HepG2 (cell line): ENCODE measurements around the gene ST6GALNAC6. TPM values are rescaled to one million over a fixed set of nuclear protein-coding genes. Genes with fewer than 3 reads are reported as not detected.
A peak's percentile ranks its signal among the peaks of the same experiment; 100 is the strongest.

Experiments
- BRF2 ChIP-seq: sonication (generic); formaldehyde crosslinking; IDR thresholded peaks from 2 replicates; pipeline ENCODE4 v1.8.1; 2022; ENCODE audit warnings: mild to moderate bottlenecking, missing genetic modification reagents
- ELF3 ChIP-seq: IDR thresholded peaks from 2 replicates; pipeline ENCODE4 v1.6.1; 2016; ENCODE audit warnings: missing genetic modification reagents, missing compliant biosample characterization
- HCFC1 ChIP-seq: fragments of 150-350 bp; IDR thresholded peaks from 2 replicates; pipeline ENCODE4 v1.6.1; 2014; ENCODE audit warnings: low read depth, low read length
- KAT7 ChIP-seq: IDR thresholded peaks from 2 replicates; pipeline ENCODE4 v1.6.1; 2018; ENCODE audit warnings: borderline replicate concordance, missing compliant biosample characterization
- PLRG1 ChIP-seq: fragments of 450-650 bp; conservative IDR thresholded peaks from 2 replicates; pipeline ENCODE4 v1.6.1; 2016
- RARA ChIP-seq: IDR thresholded peaks from 2 replicates; pipeline ENCODE4 v1.6.1; 2016; ENCODE audit warnings: missing genetic modification reagents, missing compliant biosample characterization
- TARDBP ChIP-seq: sonication (generic); formaldehyde crosslinking; IDR thresholded peaks from 2 replicates; pipeline ENCODE4 v1.8.0; 2022; ENCODE audit warnings: mild to moderate bottlenecking, missing genetic modification reagents
- ZNF772 ChIP-seq: sonication (generic); formaldehyde crosslinking; IDR thresholded peaks from 2 replicates; pipeline ENCODE4 v1.5.0; 2020; ENCODE audit warnings: mild to moderate bottlenecking, missing genetic modification reagents
- polyA plus RNA-seq, 8 experiments: library from polyadenylated mRNA; depleted of rRNA in 3 of 8; stranded (reverse) in 7 of 8; unstranded in 1 of 8; fragments of >200 nt; fragmentation: Illumina TruSeq in 4 of 8; extraction: Trizol in 4 of 8; gene quantifications; 2 replicates each; pipeline versions ENCODE4 v1.2.1 to v1.2.3, GENCODE V29; 2011 to 2016; ENCODE audit warnings: low read depth in 4 of 8, missing spikeins in 1 of 8, mixed read lengths in 1 of 8; ENCODE audit not compliant: insufficient read depth in 1 of 8
- total RNA-seq, 5 experiments: library from RNA; depleted of rRNA; stranded (reverse); fragments of >200 nt; fragmentation: Illumina TruSeq; extraction: Trizol; gene quantifications; 2 replicates each; pipeline ENCODE4 v1.2.3, GENCODE V29; 2016; ENCODE audit warnings: low read depth in 1 of 5
- TF ChIP-seq, protein P1 (sequence below): sonication (generic); formaldehyde crosslinking; IDR thresholded peaks from 2 replicates; pipeline ENCODE4 v1.5.0; 2020; ENCODE audit warnings: mild to moderate bottlenecking, missing genetic modification reagents
- TF ChIP-seq, protein P2 (sequence below): sonication (generic); formaldehyde crosslinking; IDR thresholded peaks from 2 replicates; pipeline ENCODE4 v1.5.0; 2020; ENCODE audit warnings: missing genetic modification reagents

The ST6GALNAC6 gene
- total and polyA plus RNA-seq, 2 of the 13 experiments (the other 11 are each of a cell fraction or from before 2014, with no cell fraction given), result 18.5 to 65.4 TPM

DNA sequence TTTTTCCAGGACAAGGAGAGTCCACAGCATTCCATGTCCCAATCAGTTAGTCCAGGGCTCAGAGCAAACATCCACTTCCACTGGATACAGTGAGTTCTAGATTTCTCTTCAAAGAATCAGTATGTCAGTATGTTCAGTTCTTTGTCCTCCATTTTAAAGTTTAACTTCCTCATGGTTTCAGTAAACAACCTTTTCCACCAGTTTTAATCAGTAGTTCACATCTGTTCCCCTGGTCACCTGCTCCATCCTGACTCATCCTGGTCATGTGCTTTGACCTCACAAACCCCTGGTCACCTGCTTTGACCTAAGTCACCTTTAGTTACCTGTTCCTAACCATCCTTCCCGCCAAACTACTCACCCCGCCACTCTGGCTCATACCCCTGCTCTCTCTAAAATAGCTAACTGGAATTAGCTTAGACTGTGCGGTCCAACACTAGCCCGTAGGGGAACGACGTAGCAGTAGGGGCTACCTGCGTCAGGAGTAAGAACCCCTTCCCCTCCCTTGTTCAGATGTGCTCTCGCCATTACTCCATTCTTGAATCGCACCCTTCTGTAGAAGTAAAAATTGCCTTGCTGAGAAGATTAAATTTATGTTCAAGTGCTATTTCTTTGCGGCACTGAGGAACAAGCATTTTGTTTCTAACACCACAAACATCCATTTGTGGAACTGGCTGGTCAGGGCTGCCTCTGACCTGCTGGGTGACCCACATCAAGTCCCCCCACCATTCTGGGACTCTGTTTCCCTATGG lies 50.5 kb downstream of the ST6GALNAC6 start (continued):
- TF ChIP-seq, protein P1, sequence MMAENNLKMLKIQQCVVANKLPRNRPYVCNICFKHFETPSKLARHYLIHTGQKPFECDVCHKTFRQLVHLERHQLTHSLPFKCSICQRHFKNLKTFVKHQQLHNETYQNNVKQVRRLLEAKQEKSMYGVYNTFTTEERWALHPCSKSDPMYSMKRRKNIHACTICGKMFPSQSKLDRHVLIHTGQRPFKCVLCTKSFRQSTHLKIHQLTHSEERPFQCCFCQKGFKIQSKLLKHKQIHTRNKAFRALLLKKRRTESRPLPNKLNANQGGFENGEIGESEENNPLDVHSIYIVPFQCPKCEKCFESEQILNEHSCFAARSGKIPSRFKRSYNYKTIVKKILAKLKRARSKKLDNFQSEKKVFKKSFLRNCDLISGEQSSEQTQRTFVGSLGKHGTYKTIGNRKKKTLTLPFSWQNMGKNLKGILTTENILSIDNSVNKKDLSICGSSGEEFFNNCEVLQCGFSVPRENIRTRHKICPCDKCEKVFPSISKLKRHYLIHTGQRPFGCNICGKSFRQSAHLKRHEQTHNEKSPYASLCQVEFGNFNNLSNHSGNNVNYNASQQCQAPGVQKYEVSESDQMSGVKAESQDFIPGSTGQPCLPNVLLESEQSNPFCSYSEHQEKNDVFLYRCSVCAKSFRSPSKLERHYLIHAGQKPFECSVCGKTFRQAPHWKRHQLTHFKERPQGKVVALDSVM, result no peak
- 0 out of 2 replicates have a peak, but pooled peaks have one; percentile 28 for TF ChIP-seq TARDBP
- TF ChIP-seq ZNF772 (CRISPR knock-in tag), result 0 out of 2 replicates have a peak, but pooled peaks have one; percentile 45
- no peak for TF ChIP-seq KAT7 (CRISPR knock-in tag)
- TF ChIP-seq RARA, result peak; percentile 82
- no peak for TF ChIP-seq BRF2 (CRISPR knock-in tag)
- TF ChIP-seq, protein P2, sequence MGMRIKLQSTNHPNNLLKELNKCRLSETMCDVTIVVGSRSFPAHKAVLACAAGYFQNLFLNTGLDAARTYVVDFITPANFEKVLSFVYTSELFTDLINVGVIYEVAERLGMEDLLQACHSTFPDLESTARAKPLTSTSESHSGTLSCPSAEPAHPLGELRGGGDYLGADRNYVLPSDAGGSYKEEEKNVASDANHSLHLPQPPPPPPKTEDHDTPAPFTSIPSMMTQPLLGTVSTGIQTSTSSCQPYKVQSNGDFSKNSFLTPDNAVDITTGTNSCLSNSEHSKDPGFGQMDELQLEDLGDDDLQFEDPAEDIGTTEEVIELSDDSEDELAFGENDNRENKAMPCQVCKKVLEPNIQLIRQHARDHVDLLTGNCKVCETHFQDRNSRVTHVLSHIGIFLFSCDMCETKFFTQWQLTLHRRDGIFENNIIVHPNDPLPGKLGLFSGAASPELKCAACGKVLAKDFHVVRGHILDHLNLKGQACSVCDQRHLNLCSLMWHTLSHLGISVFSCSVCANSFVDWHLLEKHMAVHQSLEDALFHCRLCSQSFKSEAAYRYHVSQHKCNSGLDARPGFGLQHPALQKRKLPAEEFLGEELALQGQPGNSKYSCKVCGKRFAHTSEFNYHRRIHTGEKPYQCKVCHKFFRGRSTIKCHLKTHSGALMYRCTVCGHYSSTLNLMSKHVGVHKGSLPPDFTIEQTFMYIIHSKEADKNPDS (CRISPR knock-in tag), result no peak
- TF ChIP-seq ELF3, result peak; percentile 91
- TF ChIP-seq PLRG1, result no peak
- no peak for TF ChIP-seq HCFC1
